ENCODE measurements around the gene MYL3.
"Not testable (repeated sequence)": the region's sequence is repeated elsewhere in the genome, so short reads cannot be mapped to it uniquely, and the experiment has no call there.

Gene MYL3

DNA sequence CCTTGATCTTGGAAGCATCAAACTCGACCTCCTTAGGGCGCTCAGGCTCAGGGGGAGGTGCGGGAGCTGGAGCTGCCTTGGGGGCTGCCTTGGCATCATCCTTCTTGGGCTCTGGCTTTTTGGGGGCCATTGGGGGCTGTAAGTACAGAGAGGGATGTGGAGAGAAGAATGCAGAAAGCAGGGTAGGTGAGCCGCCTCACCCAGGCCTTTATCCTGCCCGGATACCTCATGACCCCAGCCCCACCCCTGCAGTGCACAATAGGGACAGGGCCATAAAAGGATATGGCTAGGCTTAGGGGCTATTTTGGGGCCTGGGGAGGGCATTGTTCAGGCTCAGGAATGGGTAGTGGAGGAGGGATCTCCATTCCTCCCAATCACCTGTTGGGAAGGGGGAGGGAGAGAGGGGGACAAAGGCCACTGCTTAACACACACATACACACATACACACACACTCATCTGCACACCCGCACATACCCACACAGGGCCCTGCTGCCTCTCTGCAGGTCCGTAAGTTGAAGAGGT lies at the start of gene MYL3:
TSS of gene MYL3 (minus strand) at position 184 of the 522 bp plus-strand sequence. CDS start at position 130, 54 bp downstream.
- no peak for DNase-seq (ENCODE audit: low read depth in 2 of 2, low spot score in 1 of 2)

GRCh38 chr3:46912986-46913385 lies 49.7 kb upstream of the MYL3 start:
- DNase-seq (ENCODE audit: low read depth in 2 of 2, low spot score in 1 of 2) = no peak

- not testable (repeated sequence) for DNase-seq (ENCODE audit: low read depth in 2 of 2, low spot score in 1 of 2)
These were observed 47.7 kb upstream of the MYL3 start for GRCh38 chr3:46910914-46911313.

GRCh38 chr3:46910166-46910760 lies 47.0 kb upstream of the MYL3 start:
- no peak for DNase-seq (ENCODE audit: low read depth in 2 of 2, low spot score in 1 of 2)

GRCh38 chr3:46909535-46910161 lies 46.4 kb upstream of the MYL3 start:
- peak; percentile 58 to 61 for DNase-seq (ENCODE audit: low read depth in 2 of 2, low spot score in 1 of 2)

DNA sequence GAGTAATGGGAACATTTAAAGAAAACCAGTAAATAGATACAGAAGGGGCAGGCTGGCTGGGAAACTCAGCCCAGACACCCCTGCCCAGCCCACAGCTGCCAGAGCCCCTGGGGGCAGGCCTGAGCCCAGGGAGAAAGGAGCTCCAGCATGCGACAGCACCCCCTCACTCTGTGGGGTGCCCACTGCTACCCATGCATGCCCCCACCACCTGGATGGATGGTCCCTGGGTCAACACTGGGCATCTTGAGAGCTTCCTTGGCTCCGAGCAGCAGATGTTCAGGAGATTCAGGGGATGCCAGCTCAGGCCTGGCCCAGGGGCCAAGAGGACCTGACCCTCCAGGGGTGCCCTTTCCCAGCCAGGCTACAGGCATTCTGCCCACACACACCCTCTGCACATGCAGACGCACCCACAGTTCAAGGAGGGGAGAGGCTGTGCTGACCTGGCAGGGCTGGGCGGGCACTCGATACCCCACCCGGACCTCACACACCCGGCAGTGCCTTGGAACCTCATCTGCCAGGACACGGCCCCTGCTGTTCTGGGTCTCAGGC lies 45.8 kb upstream of the MYL3 start:
- no peak for DNase-seq (ENCODE audit: low read depth in 2 of 2, low spot score in 1 of 2)

GRCh38 chr3:46908294-46908985 lies 45.2 kb upstream of the MYL3 start:
- DNase-seq (ENCODE audit: low read depth in 2 of 2, low spot score in 1 of 2) = no peak

- no peak for DNase-seq (ENCODE audit: low read depth in 2 of 2, low spot score in 1 of 2)
These were observed 44.7 kb upstream of the MYL3 start for GRCh38 chr3:46907960-46908293.

- no peak for DNase-seq (ENCODE audit: low read depth in 2 of 2, low spot score in 1 of 2)
These were observed 44.0 kb upstream of the MYL3 start for GRCh38 chr3:46907271-46907670.

DNA sequence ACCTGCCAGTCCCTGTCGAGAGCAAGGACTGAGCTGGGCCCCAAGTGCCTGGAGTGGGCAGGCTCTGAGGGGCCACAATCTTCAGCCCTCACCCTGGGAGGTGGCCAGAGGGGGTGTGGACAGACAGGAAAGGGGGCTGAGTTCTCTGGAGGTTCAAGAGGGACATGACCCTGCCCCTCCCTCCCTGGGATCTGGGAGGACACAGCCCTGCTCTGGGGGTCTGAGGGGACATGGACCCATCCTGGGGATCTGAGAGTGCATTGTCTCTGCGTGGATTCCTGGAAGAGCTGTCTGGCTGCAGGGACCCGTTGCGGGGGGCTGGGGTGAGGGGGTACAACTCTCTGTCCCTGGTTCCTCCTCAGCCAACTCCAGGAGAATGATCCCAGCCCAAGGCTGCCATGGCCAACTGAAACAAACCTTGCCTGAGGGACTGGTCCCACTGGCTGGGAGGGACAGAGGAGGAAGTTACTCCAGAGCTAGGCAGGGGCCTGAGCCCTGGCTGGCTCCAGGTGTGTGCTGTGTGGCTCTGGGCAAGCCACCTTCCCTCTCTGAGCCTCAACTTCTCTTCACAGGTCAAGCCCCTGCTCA lies 43.3 kb upstream of the MYL3 start:
- no peak for DNase-seq (ENCODE audit: low read depth in 2 of 2, low spot score in 1 of 2)

- DNase-seq (ENCODE audit: low read depth in 2 of 2, low spot score in 1 of 2) = no peak
These were observed 42.6 kb upstream of the MYL3 start for GRCh38 chr3:46905661-46906451.

GRCh38 chr3:46905213-46905560 lies 41.9 kb upstream of the MYL3 start:
- DNase-seq (ENCODE audit: low read depth in 2 of 2, low spot score in 1 of 2) = no peak

- DNase-seq (ENCODE audit: low read depth in 2 of 2, low spot score in 1 of 2) = no peak
These were observed 41.3 kb upstream of the MYL3 start for GRCh38 chr3:46904303-46905212.

DNA sequence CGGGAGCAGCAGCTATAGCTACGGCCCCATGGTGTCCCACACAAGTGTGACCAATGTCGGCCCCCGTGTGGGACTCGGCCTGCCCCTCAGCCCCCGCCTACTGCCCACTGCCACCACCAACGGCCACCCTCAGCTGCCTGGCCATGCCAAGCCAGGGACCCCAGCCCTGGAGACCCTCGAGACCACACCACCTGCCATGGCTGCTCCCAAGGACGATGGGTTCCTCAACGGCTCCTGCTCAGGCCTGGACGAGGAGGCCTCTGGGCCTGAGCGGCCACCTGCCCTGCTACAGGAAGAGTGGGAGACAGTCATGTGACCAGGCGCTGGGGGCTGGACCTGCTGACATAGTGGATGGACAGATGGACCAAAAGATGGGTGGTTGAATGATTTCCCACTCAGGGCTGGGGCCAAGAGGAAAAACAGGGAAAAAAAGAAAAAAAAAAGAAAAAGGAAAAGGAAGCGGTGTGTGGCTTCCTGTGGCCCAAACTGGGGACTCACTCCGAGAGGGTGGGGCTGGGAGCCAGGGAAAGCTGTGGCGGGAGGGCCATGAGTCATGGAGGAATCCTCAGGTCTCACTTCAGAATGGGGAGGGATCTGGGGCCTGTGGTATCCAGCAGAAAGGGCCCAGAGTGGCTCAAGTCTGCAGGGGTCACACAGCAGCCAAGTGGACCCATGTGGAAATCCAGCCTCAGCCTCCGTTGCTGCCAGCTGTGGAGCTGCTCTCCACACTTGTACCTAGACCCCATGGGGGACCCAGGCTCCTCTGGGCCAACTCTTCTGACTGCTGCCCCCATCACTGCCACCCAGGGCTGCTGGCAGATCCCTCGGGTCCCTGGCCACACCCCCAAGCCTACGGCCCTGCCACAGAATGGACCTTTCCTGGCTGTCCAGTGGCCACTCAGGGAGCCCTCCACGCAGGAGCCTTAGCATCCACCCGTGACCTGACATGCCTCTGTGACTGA lies 40.4 kb upstream of the MYL3 start:
- no peak for DNase-seq (ENCODE audit: low read depth in 2 of 2, low spot score in 1 of 2)

DNA sequence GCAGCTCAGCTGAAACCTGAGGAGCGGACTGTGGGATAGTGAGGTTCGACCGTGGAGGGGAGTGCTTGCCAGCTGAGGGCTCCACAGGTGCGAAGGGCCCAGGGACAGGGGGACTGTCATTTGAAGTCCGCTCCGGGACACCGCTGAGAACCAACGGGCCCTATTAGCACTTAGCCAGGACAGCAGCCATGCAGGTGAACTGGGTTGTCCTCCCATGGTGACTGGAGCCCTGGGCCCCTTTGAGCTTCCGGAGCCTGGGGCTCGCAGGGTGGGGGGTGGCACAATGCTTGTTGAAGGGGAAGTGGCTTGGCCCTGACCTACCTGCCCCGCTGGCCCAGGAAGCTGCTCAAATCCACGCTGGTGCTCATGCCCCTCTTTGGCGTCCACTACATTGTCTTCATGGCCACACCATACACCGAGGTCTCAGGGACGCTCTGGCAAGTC lies 39.0 kb upstream of the MYL3 start:
- no peak for DNase-seq (ENCODE audit: low read depth in 2 of 2, low spot score in 1 of 2)

GRCh38 chr3:46901591-46902187 lies 38.4 kb upstream of the MYL3 start:
- no peak for DNase-seq (ENCODE audit: low read depth in 2 of 2, low spot score in 1 of 2)

- no peak for DNase-seq (ENCODE audit: low read depth in 2 of 2, low spot score in 1 of 2)
These were observed 37.8 kb upstream of the MYL3 start for GRCh38 chr3:46901061-46901460.

- DNase-seq (ENCODE audit: low read depth in 2 of 2, low spot score in 1 of 2) = no peak
These were observed 37.1 kb upstream of the MYL3 start for GRCh38 chr3:46900356-46900755.

- DNase-seq (ENCODE audit: low read depth in 2 of 2, low spot score in 1 of 2) = no peak
These were observed 36.7 kb upstream of the MYL3 start for GRCh38 chr3:46900007-46900292.

Data from stimulated activated CD8-positive, alpha-beta memory T cell treated with anti-CD3 and anti-CD28 coated beads, Interleukin-4, amount 100 ng/mL, for 1 hour (primary cell).